PFSK-1 (cell line): Measurements from ENCODE around the gene CFAP20DC.

Experiments
- FOXP2 ChIP-seq: optimal IDR thresholded peaks from 2 replicates; pipeline ENCODE3; 2011; ENCODE audit warnings: borderline replicate concordance, control low read depth, inconsistent platforms; ENCODE audit not compliant: insufficient read depth; ENCODE audit errors: extremely low read length, extremely low read depth
- POLR2AphosphoS5 ChIP-seq: IDR thresholded peaks from 2 replicates; pipeline ENCODE4 v1.6.1; 2012; ENCODE audit warnings: low read depth, mild to moderate bottlenecking, control low read depth, low read length, moderate library complexity
- SIN3A ChIP-seq: IDR thresholded peaks from 2 replicates; pipeline ENCODE4 v1.6.1; 2012; ENCODE audit warnings: mild to moderate bottlenecking, low read length, moderate library complexity, borderline replicate concordance; ENCODE audit not compliant: insufficient read depth
- TAF1 ChIP-seq: IDR thresholded peaks from 2 replicates; pipeline ENCODE4 v1.6.1; 2012; ENCODE audit warnings: low read length, control low read depth, borderline replicate concordance; ENCODE audit not compliant: insufficient read depth
- TF ChIP-seq, protein P1 (sequence below), 2 experiments: IDR thresholded peaks; 2 replicates each; pipeline versions ENCODE4 v1.6.1 to v1.8.0; 2011 to 2012; ENCODE audit warnings: low read depth in 2 of 2, low read length in 2 of 2, control low read depth in 1 of 2, inconsistent platforms in 1 of 2, mild to moderate bottlenecking in 1 of 2, moderate library complexity in 1 of 2; ENCODE audit not compliant: insufficient read depth in 1 of 2

The CFAP20DC gene

DNA sequence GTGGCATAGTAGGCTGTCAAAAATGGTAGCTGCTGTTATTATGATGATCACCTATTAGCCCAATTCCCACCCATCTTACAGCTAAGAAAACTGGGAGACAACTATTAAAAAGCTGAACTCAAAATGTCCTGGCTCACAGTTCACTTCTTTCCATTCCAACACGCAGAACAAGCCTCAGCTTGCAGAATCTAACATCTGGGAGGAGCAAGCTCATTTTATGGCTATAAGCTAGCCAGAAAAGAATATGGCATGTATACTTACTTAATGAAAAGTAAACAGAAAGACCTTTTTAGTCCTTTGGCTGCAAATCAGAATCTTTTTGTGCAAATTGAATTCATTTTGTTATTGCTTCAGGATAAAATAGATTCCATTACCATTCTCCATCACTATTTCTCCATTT lies 34.8 kb upstream of the CFAP20DC start:
- TF ChIP-seq SIN3A (no peak), POLR2AphosphoS5 (no peak), FOXP2 (no peak), TAF1 (no peak)
- TF ChIP-seq, protein P1, sequence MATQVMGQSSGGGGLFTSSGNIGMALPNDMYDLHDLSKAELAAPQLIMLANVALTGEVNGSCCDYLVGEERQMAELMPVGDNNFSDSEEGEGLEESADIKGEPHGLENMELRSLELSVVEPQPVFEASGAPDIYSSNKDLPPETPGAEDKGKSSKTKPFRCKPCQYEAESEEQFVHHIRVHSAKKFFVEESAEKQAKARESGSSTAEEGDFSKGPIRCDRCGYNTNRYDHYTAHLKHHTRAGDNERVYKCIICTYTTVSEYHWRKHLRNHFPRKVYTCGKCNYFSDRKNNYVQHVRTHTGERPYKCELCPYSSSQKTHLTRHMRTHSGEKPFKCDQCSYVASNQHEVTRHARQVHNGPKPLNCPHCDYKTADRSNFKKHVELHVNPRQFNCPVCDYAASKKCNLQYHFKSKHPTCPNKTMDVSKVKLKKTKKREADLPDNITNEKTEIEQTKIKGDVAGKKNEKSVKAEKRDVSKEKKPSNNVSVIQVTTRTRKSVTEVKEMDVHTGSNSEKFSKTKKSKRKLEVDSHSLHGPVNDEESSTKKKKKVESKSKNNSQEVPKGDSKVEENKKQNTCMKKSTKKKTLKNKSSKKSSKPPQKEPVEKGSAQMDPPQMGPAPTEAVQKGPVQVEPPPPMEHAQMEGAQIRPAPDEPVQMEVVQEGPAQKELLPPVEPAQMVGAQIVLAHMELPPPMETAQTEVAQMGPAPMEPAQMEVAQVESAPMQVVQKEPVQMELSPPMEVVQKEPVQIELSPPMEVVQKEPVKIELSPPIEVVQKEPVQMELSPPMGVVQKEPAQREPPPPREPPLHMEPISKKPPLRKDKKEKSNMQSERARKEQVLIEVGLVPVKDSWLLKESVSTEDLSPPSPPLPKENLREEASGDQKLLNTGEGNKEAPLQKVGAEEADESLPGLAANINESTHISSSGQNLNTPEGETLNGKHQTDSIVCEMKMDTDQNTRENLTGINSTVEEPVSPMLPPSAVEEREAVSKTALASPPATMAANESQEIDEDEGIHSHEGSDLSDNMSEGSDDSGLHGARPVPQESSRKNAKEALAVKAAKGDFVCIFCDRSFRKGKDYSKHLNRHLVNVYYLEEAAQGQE (IDR thresholded peaks at IDR 0.05; ENCODE audit: insufficient read depth in 1 of 2, low read depth in 2 of 2, low read length in 2 of 2): no peak

DNA sequence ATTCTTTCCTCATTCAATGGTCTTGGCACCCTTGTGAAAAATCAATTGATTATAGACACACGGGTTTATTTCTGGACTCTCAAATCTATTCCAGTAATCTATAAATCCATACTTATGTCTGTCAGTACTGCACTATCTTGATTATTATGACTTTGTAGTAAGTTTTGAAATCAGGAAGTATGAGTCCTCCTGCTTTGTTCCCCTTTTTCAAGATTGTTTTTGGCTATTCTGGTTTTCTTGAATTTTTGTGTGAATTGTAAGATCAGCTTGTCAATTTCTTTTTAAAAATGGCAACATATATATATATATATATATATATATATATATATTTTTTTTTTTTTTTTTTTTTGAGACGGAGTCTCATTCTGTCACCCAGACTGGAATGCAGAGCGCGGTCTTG lies 32.3 kb upstream of the CFAP20DC start:
- TF ChIP-seq, protein P1 (IDR thresholded peaks at IDR 0.05; ENCODE audit: insufficient read depth in 1 of 2, low read depth in 2 of 2, low read length in 2 of 2): no peak
- no peak for TF ChIP-seq POLR2AphosphoS5
- no peak for TF ChIP-seq SIN3A
- TF ChIP-seq TAF1: no peak
- no peak for TF ChIP-seq FOXP2

DNA sequence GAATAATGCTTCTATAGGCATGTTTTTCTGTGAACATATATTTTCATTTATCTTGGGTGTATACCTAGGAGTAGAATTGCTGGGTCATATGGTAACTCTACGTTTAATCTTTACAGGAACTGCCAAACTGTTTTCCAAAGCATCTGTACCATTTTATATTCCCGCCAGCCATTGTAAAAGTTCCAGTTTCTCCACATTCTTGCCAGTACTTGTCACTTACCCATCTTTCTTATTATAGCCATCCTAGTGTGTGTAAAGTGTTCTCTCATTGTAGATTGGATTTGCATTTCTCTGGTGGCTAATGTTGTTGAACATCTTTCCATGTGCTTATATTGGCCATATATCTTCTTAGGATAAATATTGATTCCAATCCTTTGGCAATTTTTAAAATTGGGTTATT lies 31.2 kb upstream of the CFAP20DC start:
- TF ChIP-seq, protein P1 (IDR thresholded peaks at IDR 0.05; ENCODE audit: insufficient read depth in 1 of 2, low read depth in 2 of 2, low read length in 2 of 2): no peak
- TF ChIP-seq SIN3A: no peak
- TF ChIP-seq POLR2AphosphoS5: no peak
- no peak for TF ChIP-seq TAF1
- TF ChIP-seq FOXP2: no peak

DNA sequence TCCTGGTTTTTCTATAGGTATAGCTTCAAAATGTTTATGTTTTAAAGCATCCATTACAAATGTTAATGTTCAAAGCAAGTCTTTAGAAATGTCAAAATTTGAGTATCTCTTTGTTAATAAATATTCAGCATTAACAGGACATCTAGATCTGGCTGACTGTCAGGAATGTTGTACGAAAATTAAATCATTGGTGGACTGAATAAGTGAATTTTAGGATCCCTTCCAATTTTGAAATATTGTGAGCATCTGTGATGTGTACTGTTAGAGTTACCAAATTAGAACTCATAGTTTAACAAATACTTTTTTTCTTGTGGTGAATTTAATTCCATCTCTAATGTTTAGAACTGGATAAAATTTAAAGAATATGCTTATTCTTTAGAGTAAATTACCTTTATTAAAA lies 30.1 kb upstream of the CFAP20DC start:
- TF ChIP-seq SIN3A: no peak
- no peak for TF ChIP-seq POLR2AphosphoS5
- TF ChIP-seq, protein P1 (IDR thresholded peaks at IDR 0.05; ENCODE audit: insufficient read depth in 1 of 2, low read depth in 2 of 2, low read length in 2 of 2): no peak
- no peak for TF ChIP-seq FOXP2
- TF ChIP-seq TAF1: no peak

DNA sequence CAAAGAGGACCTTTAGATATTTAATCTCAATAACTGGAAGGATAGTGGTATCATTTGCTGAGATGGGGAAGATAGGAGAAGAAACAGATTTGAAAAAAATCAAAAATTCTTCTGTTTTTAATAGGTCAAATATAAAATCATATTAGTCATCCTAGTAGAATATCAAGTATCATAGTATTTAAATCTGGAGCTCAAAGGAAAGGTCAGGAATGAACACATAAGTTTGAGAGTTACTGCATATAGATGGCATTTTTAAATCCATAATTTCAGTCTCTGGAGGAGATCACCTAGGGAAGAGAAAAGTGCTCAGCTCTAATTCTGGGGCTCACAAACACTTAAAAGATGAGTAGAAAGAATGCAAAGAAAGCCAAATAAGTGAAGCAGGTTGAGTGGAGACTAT lies 24.9 kb upstream of the CFAP20DC start:
- TF ChIP-seq SIN3A: no peak
- TF ChIP-seq FOXP2: no peak
- TF ChIP-seq TAF1: no peak
- TF ChIP-seq, protein P1 (IDR thresholded peaks at IDR 0.05; ENCODE audit: insufficient read depth in 1 of 2, low read depth in 2 of 2, low read length in 2 of 2): no peak
- no peak for TF ChIP-seq POLR2AphosphoS5
